ENCODE measurements around the gene FTO. TPM values are rescaled to one million over a fixed set of nuclear protein-coding genes. Genes with fewer than 3 reads are reported as not detected.

FTO gene
- total and polyA plus RNA-seq, 2 of the 8 experiments (the other 6 are each of a cell fraction or from before 2014, with no cell fraction given), result 34.5 to 59.8 TPM

- Histone ChIP-seq H3K4me1 (replicated peaks in 1 of 4; ENCODE audit: control insufficient read depth in 3 of 4, insufficient read depth in 4 of 4, low read length in 3 of 4) (no peaks in the 10 kb centered on the region), H3K23ac (ENCODE audit: insufficient read length) (no peak overlapping the region), H3K4me2 (ENCODE audit: insufficient read depth in 1 of 2, low read depth in 2 of 2, low read length in 2 of 2) (no peak overlapping the region), H2BK20ac (ENCODE audit: low read length) (no peak overlapping the region), H3K9me3 (ENCODE audit: insufficient read depth in 2 of 2, low read depth in 1 of 2, low read length in 1 of 2) (no peaks in the 10 kb centered on the region), H3K79me1 (ENCODE audit: low read depth, low read length) (no peaks in the 10 kb centered on the region), H3K27me3 (replicated peaks in 1 of 4; ENCODE audit: control insufficient read depth in 3 of 4, extremely low read depth in 1 of 4, insufficient read depth in 3 of 4, low read length in 3 of 4) (no peaks in the 10 kb centered on the region), H3K36me3 (ENCODE audit: control insufficient read depth in 2 of 4, insufficient read depth in 4 of 4, low read length in 3 of 4) (no peaks in the 10 kb centered on the region), H4K5ac (ENCODE audit: insufficient read length, low read depth, low read length) (no peak overlapping the region), H2BK12ac (ENCODE audit: low read depth, low read length) (no peak overlapping the region), H3K4me3 (ENCODE audit: extremely low read depth in 1 of 4, insufficient read depth in 2 of 4, low read depth in 3 of 4, low read length in 4 of 4) (no peak overlapping the region), H3K56ac (replicated peaks; ENCODE audit: insufficient read length, low read depth, low read length) (no peak overlapping the region), H2AK5ac (ENCODE audit: low read depth, low read length) (no peak overlapping the region), H3K14ac (ENCODE audit: insufficient read length) (no peak overlapping the region), H4K91ac (replicated peaks; ENCODE audit: insufficient read length, low read length) (no peak overlapping the region), H4K8ac (ENCODE audit: extremely low read depth, insufficient read depth, low read length) (no peak overlapping the region), H3K23me2 (ENCODE audit: low read depth, low read length) (no peaks in the 10 kb centered on the region; the same call in 1 of the 2 replicates), H2AFZ (ENCODE audit: low read length) (no peak overlapping the region), H3K9ac (replicated peaks in 1 of 4; ENCODE audit: extremely low read depth in 1 of 4, low read depth in 3 of 4, low read length in 3 of 4) (no peak overlapping the region), H2BK5ac (ENCODE audit: low read depth, low read length) (no peak overlapping the region), H3K4ac (replicated peaks; ENCODE audit: insufficient read length, low read depth, low read length) (no peak overlapping the region), H3K18ac (ENCODE audit: extremely low read depth, low read length) (no peak overlapping the region), H2BK120ac (replicated peaks; ENCODE audit: low read depth, low read length) (no peak overlapping the region), H3K79me2 (ENCODE audit: control insufficient read depth in 1 of 2, insufficient read depth in 2 of 2, low read length in 2 of 2) (no peaks in the 10 kb centered on the region; a peak in 1 of 4 replicates), H2BK15ac (ENCODE audit: low read length) (no peak overlapping the region), H4K20me1 (replicated peaks in 1 of 2; ENCODE audit: control insufficient read depth in 1 of 2, insufficient read depth in 2 of 2, low read length in 2 of 2) (no peaks in the 10 kb centered on the region), H3K27ac (ENCODE audit: low read depth, low read length) (no peak overlapping the region)
- WGBS, 2 experiments (ENCODE audit: extremely low coverage in 1 of 2, insufficient coverage in 1 of 2, insufficient read length in 1 of 2, insufficient replicate concordance in 2 of 2, low coverage in 1 of 2, low lambda C conversion rate in 2 of 2, missing lambda C conversion rate in 1 of 2), result 91% methylated on average over 4 of the region's 4 CpGs; no CpG with 5 or more reads in 1 of the 2 experiments
- POLR2A ChIA-PET (ENCODE audit: partially characterized antibody), result no interaction called here
- CTCF ChIA-PET (ENCODE audit: partially characterized antibody), result interaction anchor here (0.6 to 1.2 kb wide), 3 partner anchors 9 to 334 kb away, joined by 3 to 4 read pairs (median 3); no protein-coding TSS in a partner anchor
- FAIRE-seq, result no peak
- no peak for DNase-seq (ENCODE audit: low read depth in 1 of 2, low spot score in 2 of 2)
- TF ChIP-seq TAF7 (optimal IDR thresholded peaks at IDR 0.05; ENCODE audit: borderline replicate concordance, low read depth, low read length) (no peak), TBP (IDR thresholded peaks at IDR 0.05; ENCODE audit: low read depth, low read length) (no peak), RXRA (IDR thresholded peaks at IDR 0.05; ENCODE audit: insufficient read depth, low read depth, low read length) (no peak), SIRT6 (IDR thresholded peaks at IDR 0.05; ENCODE audit: low read length) (no peak), SAP30 (IDR thresholded peaks at IDR 0.05; ENCODE audit: insufficient read depth, insufficient replicate concordance, low read length) (no peak), NRF1 (IDR thresholded peaks at IDR 0.05; ENCODE audit: low read depth, low read length) (no peak), RBBP5 (IDR thresholded peaks at IDR 0.05; ENCODE audit: borderline replicate concordance, low read depth, low read length) (no peak), EZH2 (IDR thresholded peaks at IDR 0.05; ENCODE audit: low read depth, low read length, severe bottlenecking) (no peak), CHD1 (IDR thresholded peaks at IDR 0.05; ENCODE audit: low read depth, low read length) (no peak), USF2 (IDR thresholded peaks at IDR 0.05; ENCODE audit: low read length) (no peak), POLR2AphosphoS5 (IDR thresholded peaks at IDR 0.05; ENCODE audit: low read depth, low read length) (no peak), FOSL1 (IDR thresholded peaks at IDR 0.05; ENCODE audit: insufficient read depth, low read depth, low read length) (no peak), CREB1 (IDR thresholded peaks at IDR 0.05) (no peak), SIX5 (IDR thresholded peaks at IDR 0.05; ENCODE audit: low read depth, low read length) (no peak)
Measured at GRCh38 chr16:53900667-53901066, 196.7 kb downstream of the FTO start.

All from H1 (cell line).